MM.1S (cell line): ENCODE measurements around the gene ZNF576.

Experiments used
- DNase-seq: peaks from one replicate; pipeline ENCODE4 v3.0.0-alpha.2; 2015
- H2AFZ ChIP-seq: fragments of 300-600 bp; sonication (generic); 2 replicates; pipeline ENCODE4 v1.6.0; 2016; ENCODE audit warnings: antibody characterized with exemption, low read length
- H3F3A ChIP-seq: fragments of 300-600 bp; sonication (generic); 2 replicates; pipeline ENCODE4 v1.6.1; 2016; ENCODE audit warnings: mild to moderate bottlenecking, antibody characterized with exemption, low read length, moderate library complexity, mixed read lengths; ENCODE audit not compliant: insufficient read depth
- H3K27ac ChIP-seq: fragments of 300-600 bp; sonication (generic); 2 replicates; pipeline ENCODE4 v1.5.1; 2016; ENCODE audit warnings: mild to moderate bottlenecking, low read length
- H3K27me3 ChIP-seq: fragments of 300-600 bp; sonication (generic); replicated peaks from 2 replicates; pipeline ENCODE4 v1.6.0; 2016; ENCODE audit warnings: low read length; ENCODE audit not compliant: insufficient read depth
- H3K36me3 ChIP-seq: fragments of 300-600 bp; sonication (generic); replicated peaks from 2 replicates; pipeline ENCODE4 v1.6.1; 2016; ENCODE audit warnings: mild to moderate bottlenecking, low read length, mixed read lengths; ENCODE audit not compliant: insufficient read depth
- H3K4me1 ChIP-seq: fragments of 300-600 bp; sonication (generic); 2 replicates; pipeline ENCODE4 v1.6.1; 2016; ENCODE audit warnings: low read length, mixed read lengths
- H3K4me2 ChIP-seq: fragments of 300-600 bp; sonication (generic); 2 replicates; pipeline ENCODE4 v1.6.0; 2016; ENCODE audit warnings: low read depth, low read length
- H3K4me3 ChIP-seq: fragments of 300-600 bp; sonication (generic); 2 replicates; pipeline ENCODE4 v1.5.1; 2016; ENCODE audit warnings: low read length, mixed read lengths
- H3K79me2 ChIP-seq: fragments of 300-600 bp; sonication (generic); 2 replicates; pipeline ENCODE4 v1.6.1; 2016; ENCODE audit warnings: mixed run types, low read length, mixed read lengths
- H3K9ac ChIP-seq: fragments of 300-600 bp; sonication (generic); 2 replicates; pipeline ENCODE4 v1.6.1; 2016; ENCODE audit warnings: low read length, mixed read lengths
- H3K9me2 ChIP-seq: fragments of 300-600 bp; sonication (generic); replicated peaks from 2 replicates; pipeline ENCODE4 v1.6.1; 2016; ENCODE audit warnings: mild to moderate bottlenecking, low read length, mixed read lengths; ENCODE audit not compliant: insufficient read depth
- H3K9me3 ChIP-seq: fragments of 300-600 bp; sonication (generic); replicated peaks from 2 replicates; pipeline ENCODE4 v1.6.1; 2016; ENCODE audit warnings: mild to moderate bottlenecking, low read length, mixed read lengths; ENCODE audit not compliant: insufficient read depth
- H4K20me1 ChIP-seq: fragments of 300-600 bp; sonication (generic); 2 replicates; pipeline ENCODE4 v1.6.1; 2016; ENCODE audit warnings: mild to moderate bottlenecking, low read length, moderate library complexity, mixed read lengths; ENCODE audit not compliant: insufficient read depth
- EZH2 ChIP-seq: fragments of 300-600 bp; sonication (generic); optimal IDR thresholded peaks from 2 replicates; pipeline ENCODE3; 2017; ENCODE audit warnings: low read depth, mild to moderate bottlenecking, antibody characterized with exemption, low read length, mixed read lengths
- EZH2phosphoT487 ChIP-seq: fragments of 300-600 bp; sonication (generic); IDR thresholded peaks from 2 replicates; pipeline ENCODE4 v1.6.1; 2018; ENCODE audit warnings: antibody characterized with exemption, low read length
- TF ChIP-seq, protein P1 (sequence below): fragments of 300-600 bp; sonication (generic); IDR thresholded peaks from 2 replicates; pipeline ENCODE4 v1.5.1; 2016; ENCODE audit warnings: antibody characterized with exemption, low read length, mixed read lengths

The ZNF576 gene

DNA sequence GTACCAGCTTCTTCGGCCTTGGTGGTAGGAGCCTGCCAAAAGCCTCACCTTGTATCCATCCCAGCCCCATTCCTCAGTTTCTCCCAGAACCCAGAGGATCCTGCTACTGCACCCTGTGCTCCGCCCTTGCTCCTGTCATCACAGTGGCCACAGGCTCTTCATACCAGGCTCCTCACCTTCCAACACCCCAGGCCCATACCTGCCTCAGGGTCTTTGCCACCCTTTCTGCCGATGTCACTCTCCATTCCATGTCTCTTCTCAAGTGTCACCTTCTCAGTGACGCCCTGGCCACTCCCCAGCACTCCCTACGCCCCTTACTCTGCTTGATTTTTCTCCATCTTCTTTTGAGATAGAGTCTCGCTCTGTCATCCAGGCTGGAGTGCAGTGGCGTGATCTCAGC lies 13.5 kb downstream of the ZNF576 start:
- Histone ChIP-seq H4K20me1 (no peaks in the 10 kb centered on the region), H3K9ac (no peak overlapping the region), H3K4me3 (no peak overlapping the region)

DNA sequence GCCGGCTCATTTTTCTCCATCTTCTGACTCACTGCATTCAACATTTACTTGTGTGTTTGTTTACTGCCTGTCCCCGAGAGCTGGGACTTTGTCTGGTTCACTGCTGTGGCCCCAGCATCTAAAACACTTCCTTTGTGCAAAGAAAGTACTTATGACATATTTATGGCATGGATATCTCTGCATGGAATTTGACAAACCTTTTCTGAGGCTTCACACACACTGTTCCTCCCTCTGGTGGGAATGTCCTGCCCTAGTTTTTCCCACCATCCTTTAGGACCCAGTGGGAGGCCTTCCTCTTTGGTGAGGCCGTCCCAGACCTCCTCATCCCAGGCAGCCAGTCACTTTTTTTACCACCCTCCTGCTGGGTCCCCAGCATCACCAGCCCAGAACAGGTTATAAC lies 14.1 kb downstream of the ZNF576 start:
- Histone ChIP-seq H3F3A (0 out of 2 replicates have a peak, but pooled peaks cover 5% of the 10 kb centered on the region), H3K9ac (no peak overlapping the region), H3K27me3 (no peaks in the 10 kb centered on the region), H3K4me1 (no peaks in the 10 kb centered on the region), H2AFZ (no peak overlapping the region), H3K36me3 (no peaks in the 10 kb centered on the region), H4K20me1 (no peaks in the 10 kb centered on the region), H3K9me2 (no peaks in the 10 kb centered on the region), H3K79me2 (peaks cover 20% of the 10 kb centered on the region), H3K9me3 (no peaks in the 10 kb centered on the region), H3K4me2 (no peak overlapping the region), H3K4me3 (no peak overlapping the region), H3K27ac (no peak overlapping the region)
- no peak for DNase-seq
- TF ChIP-seq EZH2, result no peak

More for the DNA sequence above, 13.5 kb downstream of the ZNF576 start:
- Histone ChIP-seq H3K79me2 (peaks cover 15% of the 10 kb centered on the region; the same call in 1 of the 2 replicates), H3K4me2 (no peak overlapping the region), H3K27ac (no peak overlapping the region), H3F3A (0 out of 2 replicates have a peak, but pooled peaks cover 5% of the 10 kb centered on the region), H3K9me2 (no peaks in the 10 kb centered on the region), H3K27me3 (no peaks in the 10 kb centered on the region), H3K36me3 (no peaks in the 10 kb centered on the region), H3K9me3 (no peaks in the 10 kb centered on the region), H3K4me1 (no peaks in the 10 kb centered on the region), H2AFZ (no peak overlapping the region)
- TF ChIP-seq EZH2phosphoT487 (no peak), EZH2 (no peak)
- TF ChIP-seq, protein P1, sequence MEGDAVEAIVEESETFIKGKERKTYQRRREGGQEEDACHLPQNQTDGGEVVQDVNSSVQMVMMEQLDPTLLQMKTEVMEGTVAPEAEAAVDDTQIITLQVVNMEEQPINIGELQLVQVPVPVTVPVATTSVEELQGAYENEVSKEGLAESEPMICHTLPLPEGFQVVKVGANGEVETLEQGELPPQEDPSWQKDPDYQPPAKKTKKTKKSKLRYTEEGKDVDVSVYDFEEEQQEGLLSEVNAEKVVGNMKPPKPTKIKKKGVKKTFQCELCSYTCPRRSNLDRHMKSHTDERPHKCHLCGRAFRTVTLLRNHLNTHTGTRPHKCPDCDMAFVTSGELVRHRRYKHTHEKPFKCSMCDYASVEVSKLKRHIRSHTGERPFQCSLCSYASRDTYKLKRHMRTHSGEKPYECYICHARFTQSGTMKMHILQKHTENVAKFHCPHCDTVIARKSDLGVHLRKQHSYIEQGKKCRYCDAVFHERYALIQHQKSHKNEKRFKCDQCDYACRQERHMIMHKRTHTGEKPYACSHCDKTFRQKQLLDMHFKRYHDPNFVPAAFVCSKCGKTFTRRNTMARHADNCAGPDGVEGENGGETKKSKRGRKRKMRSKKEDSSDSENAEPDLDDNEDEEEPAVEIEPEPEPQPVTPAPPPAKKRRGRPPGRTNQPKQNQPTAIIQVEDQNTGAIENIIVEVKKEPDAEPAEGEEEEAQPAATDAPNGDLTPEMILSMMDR, result no peak
- no peak for DNase-seq

DNA sequence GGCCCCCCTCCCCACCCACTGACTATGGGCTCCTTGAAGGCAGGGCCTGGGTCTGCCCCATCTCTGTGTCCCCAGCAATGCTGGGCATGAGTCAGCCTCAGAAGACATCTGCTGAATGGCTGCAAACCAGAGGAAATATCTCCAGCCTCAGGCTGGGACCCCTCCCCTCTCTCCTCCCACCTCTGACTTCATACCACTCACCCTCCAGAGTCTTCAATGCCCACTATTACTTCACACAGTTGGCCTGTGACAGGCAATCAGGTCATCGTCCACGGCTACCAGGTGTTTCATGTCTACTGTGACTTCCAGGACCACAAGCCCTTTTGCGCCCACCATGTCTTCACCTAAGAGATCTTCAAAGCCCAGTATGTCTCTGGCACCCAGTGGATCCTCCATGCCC lies 15.4 kb downstream of the ZNF576 start, which contains the start of gene SRRM5:
SRRM5 (plus strand) TSS at position 301 of the 400 bp plus-strand sequence; CDS start at position 335, 34 bp downstream.
- Histone ChIP-seq H3K79me2 (peaks cover 32% of the 10 kb centered on the region), H3K4me2 (no peak within 1 kb of the TSS), H3K36me3 (no peaks in the 10 kb centered on the region)

DNA sequence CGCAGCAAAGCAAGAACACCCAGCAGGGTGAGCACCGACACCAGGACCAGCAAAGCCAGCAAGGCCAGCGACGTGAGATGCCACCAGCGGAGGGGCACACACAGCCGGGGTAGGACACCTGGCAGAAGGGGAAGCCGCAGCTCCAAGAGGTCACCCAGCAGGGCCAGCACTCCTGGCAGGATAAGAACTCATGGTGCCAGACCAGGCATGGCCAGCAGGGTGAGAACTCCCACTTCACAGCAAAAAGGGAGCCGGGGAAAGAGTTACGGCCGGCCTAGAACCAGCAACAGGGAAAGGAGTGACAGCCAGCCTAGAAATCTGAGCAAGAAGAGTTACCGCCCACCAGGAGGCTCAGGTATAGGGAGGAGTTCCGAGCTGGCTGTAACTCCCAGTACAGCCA lies 16.0 kb downstream of the ZNF576 start:
- no peak for TF ChIP-seq EZH2phosphoT487
- TF ChIP-seq, protein P1, result no peak
- 0 out of 2 replicates have a peak, but pooled peaks cover 5% of the 10 kb centered on the region for H3F3A ChIP-seq
- no peaks in the 10 kb centered on the region for H4K20me1 ChIP-seq
- no peaks in the 10 kb centered on the region for H3K36me3 ChIP-seq
- no peaks in the 10 kb centered on the region for H3K9me2 ChIP-seq
- H3K4me2 ChIP-seq, result no peak overlapping the region
- no peaks in the 10 kb centered on the region for H3K9me3 ChIP-seq
- no peak overlapping the region for H3K4me3 ChIP-seq
- no peak overlapping the region for H3K9ac ChIP-seq
- H3K4me1 ChIP-seq, result no peaks in the 10 kb centered on the region
- H3K27ac ChIP-seq, result no peak overlapping the region
- DNase-seq, result no peak
- H2AFZ ChIP-seq, result no peak overlapping the region
- peaks cover 37% of the 10 kb centered on the region for H3K79me2 ChIP-seq
- no peaks in the 10 kb centered on the region for H3K27me3 ChIP-seq

More for the DNA sequence above, 15.4 kb downstream of the ZNF576 start, which contains the start of gene SRRM5:
- Histone ChIP-seq H3K9me2 (no peaks in the 10 kb centered on the region), H3K27me3 (no peaks in the 10 kb centered on the region), H3K9me3 (no peaks in the 10 kb centered on the region), H3K4me1 (no peaks in the 10 kb centered on the region), H2AFZ (no peak within 1 kb of the TSS), H4K20me1 (no peaks in the 10 kb centered on the region), H3K4me3 (no peak within 1 kb of the TSS), H3K9ac (no peak within 1 kb of the TSS), H3F3A (0 out of 2 replicates have a peak, but pooled peaks cover 5% of the 10 kb centered on the region), H3K27ac (no peak within 1 kb of the TSS)
- no peak for DNase-seq
- TF ChIP-seq, protein P1, result no peak
